Esophagus squamous epithelium (tissue), 4 donors: ENCODE data around the gene ATAD3A.

Experiments
- CTCF ChIP-seq, 6 experiments: fragments of 450-650 bp in 4 of 6; fragments of 200-600 bp in 2 of 6; sonication (generic) in 2 of 6; IDR thresholded peaks; one replicate each; pipeline ENCODE4 v1.5.1; 2016 to 2019; ENCODE audit warnings: antibody characterized with exemption in 6 of 6, mild to moderate bottlenecking in 4 of 6, moderate library complexity in 4 of 6
- POLR2A ChIP-seq, 4 donors: fragments of 450-650 bp; IDR thresholded peaks; one replicate each; pipeline ENCODE4 v1.6.1; 2017; ENCODE audit warnings: antibody characterized with exemption in 4 of 4, mild to moderate bottlenecking in 4 of 4, moderate library complexity in 3 of 4

- TF ChIP-seq POLR2A (IDR thresholded peaks at IDR 0.05): no peak
- TF ChIP-seq CTCF (IDR thresholded peaks at IDR 0.05): no peak
These were observed 23.4 kb downstream of the ATAD3A start for GRCh38 chr1:1535201-1536018.
